Measurements from ENCODE around the gene EHD4. TPM values are rescaled to one million over a fixed set of nuclear protein-coding genes. Genes with fewer than 3 reads are reported as not detected.

Gene EHD4
- total RNA-seq, 2 experiments from 2014 or later, result 6.9 to 8.0 TPM

DNA sequence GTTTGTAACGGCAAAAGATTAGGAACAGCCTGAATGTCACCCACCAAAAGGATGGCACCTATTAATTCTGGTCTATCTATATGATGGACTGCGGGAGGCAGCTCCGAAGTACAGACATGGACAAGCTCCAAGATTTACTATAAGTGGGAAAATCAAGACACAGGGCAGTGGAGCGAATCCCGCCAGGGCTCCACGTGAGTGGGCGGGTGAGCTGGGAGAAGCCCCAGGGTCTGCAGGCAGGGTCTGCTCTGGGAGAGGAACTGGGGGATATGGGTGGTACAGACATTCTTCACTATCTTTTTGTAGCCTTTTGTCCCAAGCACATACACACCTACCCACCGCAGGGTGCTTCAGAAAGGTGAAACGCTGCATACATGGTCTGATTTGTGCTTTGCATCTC is 40.3 kb downstream of the EHD4 start:
- ATAC-seq (no peak), DNase-seq (no peak)
- no peaks in the 10 kb centered on the region for H3K27me3 Mint-ChIP-seq (ENCODE audit: low read depth)
- POLR2A ChIA-PET, result no interaction called here
- no peak overlapping the region for H3K27ac Mint-ChIP-seq
- no peaks in the 10 kb centered on the region for H3K9me3 Mint-ChIP-seq (ENCODE audit: insufficient read depth)
- no peak overlapping the region for H3K4me3 Mint-ChIP-seq
- peaks cover 1% of the 10 kb centered on the region for H3K36me3 Mint-ChIP-seq (ENCODE audit: low read depth)
- H3K4me1 Mint-ChIP-seq (ENCODE audit: low read depth), result peaks cover 44% of the 10 kb centered on the region
- CTCF ChIA-PET, result interaction anchor here (0.9 kb wide), 1 partner anchor 27 kb away, joined by 3 read pairs; no protein-coding TSS in a partner anchor

GRCh38 chr15:41930867-41931222 is 41.5 kb downstream of the EHD4 start:
- H3K27ac Mint-ChIP-seq, result no peak overlapping the region
- no peaks in the 10 kb centered on the region for H3K27me3 Mint-ChIP-seq (ENCODE audit: low read depth)
- peaks cover 44% of the 10 kb centered on the region for H3K4me1 Mint-ChIP-seq (ENCODE audit: low read depth)
- no peak for DNase-seq
- ChIA-PET POLR2A (no interaction called here), CTCF (no interaction called here)
- H3K36me3 Mint-ChIP-seq (ENCODE audit: low read depth), result no peaks in the 10 kb centered on the region
- no peak overlapping the region for H3K4me3 Mint-ChIP-seq
- no peaks in the 10 kb centered on the region for H3K9me3 Mint-ChIP-seq (ENCODE audit: insufficient read depth)
- ATAC-seq, result no peak

- H3K9me3 Mint-ChIP-seq (ENCODE audit: insufficient read depth), result no peaks in the 10 kb centered on the region
- ChIA-PET POLR2A (no interaction called here), CTCF (interaction anchor here (1.0 kb wide), 1 partner anchor 55 kb away, joined by 3 read pairs; no protein-coding TSS in a partner anchor)
- DNase-seq, result no peak
- no peak for ATAC-seq
- H3K27ac Mint-ChIP-seq, result no peak overlapping the region
- H3K4me1 Mint-ChIP-seq (ENCODE audit: low read depth), result peaks cover 44% of the 10 kb centered on the region
- no peak overlapping the region for H3K4me3 Mint-ChIP-seq
- H3K36me3 Mint-ChIP-seq (ENCODE audit: low read depth), result no peaks in the 10 kb centered on the region
- no peaks in the 10 kb centered on the region for H3K27me3 Mint-ChIP-seq (ENCODE audit: low read depth)
Measured at GRCh38 chr15:41930221-41930866, 42.0 kb downstream of the EHD4 start.

DNA sequence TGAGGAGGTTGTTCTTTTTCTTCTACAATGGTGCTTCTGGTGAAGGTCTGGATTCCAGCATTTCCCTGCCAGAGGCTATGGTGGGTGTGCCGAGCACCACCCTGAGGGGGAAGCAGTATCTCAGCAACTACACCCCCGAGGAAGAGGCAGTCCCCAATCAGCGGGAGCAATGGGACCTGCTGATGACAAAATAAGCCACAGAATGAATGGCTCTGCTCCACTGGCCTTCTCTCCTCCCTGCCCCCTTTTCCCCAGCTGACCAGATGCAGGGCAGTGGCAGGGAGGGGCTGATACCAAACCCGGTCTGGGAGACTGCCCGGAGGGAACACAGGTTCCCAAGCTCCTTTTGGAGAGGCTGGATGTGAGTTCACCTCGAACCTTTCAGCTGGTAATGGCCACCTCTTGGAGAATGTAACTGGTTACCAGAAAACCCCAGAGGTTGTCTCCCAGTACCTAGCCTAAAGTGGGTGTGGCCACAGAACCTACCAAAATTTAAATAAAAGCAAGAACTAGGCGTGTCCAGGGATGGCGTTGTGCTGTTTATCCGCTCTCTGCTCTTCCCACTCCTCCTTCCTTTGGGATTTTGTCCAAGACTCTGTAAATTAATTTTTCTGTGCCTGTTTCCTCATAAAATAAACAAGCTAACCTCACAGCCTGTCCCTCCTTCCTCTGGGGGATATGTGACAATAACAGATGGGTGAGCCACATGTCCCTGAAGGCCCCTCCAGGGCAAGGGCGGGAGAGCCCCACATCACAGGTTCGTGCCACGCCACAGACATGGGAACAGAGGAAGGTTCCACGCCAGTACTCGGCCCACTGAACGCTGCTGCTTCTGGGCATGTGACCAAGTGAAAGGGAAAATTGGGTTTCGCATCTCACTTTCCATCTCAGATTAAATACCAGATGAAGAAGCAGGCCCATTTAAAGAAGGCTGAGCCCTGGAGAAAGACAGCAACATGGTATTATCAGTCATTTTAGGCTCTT is 43.4 kb downstream of the EHD4 start:
- no peaks in the 10 kb centered on the region for H3K36me3 Mint-ChIP-seq (ENCODE audit: low read depth)
- H3K4me3 Mint-ChIP-seq, result no peak overlapping the region
- DNase-seq (no peak), ATAC-seq (no peak)
- ChIA-PET CTCF (interaction anchor here (1.0 to 1.4 kb wide), 3 partner anchors 8 to 57 kb away, joined by 3 to 4 read pairs (median 3); no protein-coding TSS in a partner anchor), POLR2A (no interaction called here)
- no peaks in the 10 kb centered on the region for H3K27me3 Mint-ChIP-seq (ENCODE audit: low read depth)
- peaks cover 35% of the 10 kb centered on the region for H3K4me1 Mint-ChIP-seq (ENCODE audit: low read depth)
- no peaks in the 10 kb centered on the region for H3K9me3 Mint-ChIP-seq (ENCODE audit: insufficient read depth)
- no peak overlapping the region for H3K27ac Mint-ChIP-seq

DNA sequence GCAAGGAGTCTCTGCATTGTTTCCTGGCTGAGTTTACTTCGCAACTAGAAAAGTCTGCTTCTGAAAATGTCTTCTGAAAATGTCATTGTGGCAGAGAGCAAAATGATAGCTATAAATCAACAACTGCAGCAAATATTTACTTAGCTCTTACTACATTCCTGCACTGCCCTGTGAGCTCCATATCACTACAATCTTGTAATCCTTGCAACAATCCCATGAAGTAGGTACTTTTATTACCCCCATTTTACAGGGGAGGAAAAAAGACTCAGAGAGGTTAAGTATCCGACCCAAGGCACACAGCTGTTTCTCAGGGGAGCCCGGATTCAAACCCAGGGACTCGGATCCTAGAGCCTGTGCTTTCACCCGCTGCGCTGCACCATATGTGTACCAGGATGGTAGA is 44.3 kb downstream of the EHD4 start:
- H3K9me3 Mint-ChIP-seq (ENCODE audit: insufficient read depth), result no peaks in the 10 kb centered on the region
- H3K4me3 Mint-ChIP-seq, result no peak overlapping the region
- H3K27ac Mint-ChIP-seq, result no peak overlapping the region
- ChIA-PET CTCF (interaction anchor here (1.0 to 1.4 kb wide), 2 partner anchors 9 to 23 kb away, joined by 3 to 4 read pairs; no protein-coding TSS in a partner anchor), POLR2A (no interaction called here)
- no peaks in the 10 kb centered on the region for H3K36me3 Mint-ChIP-seq (ENCODE audit: low read depth)
- H3K4me1 Mint-ChIP-seq (ENCODE audit: low read depth), result peaks cover 28% of the 10 kb centered on the region
- DNase-seq, result no peak
- no peaks in the 10 kb centered on the region for H3K27me3 Mint-ChIP-seq (ENCODE audit: low read depth)
- no peak for ATAC-seq

DNA sequence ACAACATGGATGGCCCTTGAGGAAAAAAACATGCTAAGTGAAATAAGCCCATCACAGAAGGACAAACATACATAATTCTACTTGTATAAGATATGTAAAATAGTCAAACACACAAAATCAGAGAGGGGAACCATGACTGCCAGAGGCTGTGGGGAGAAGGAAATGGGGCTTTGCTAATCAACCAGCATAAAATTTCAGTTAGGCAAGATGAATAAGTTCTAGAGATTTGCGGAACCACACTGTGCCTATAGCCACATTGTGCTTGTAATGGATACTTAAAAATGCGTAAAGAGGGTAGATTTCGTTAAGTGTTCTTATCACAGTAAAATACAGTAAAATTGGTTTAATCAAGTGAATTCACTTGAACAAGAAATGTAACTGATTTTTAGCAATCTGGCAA is 44.8 kb downstream of the EHD4 start:
- no peaks in the 10 kb centered on the region for H3K36me3 Mint-ChIP-seq (ENCODE audit: low read depth)
- no peak for DNase-seq
- peaks cover 27% of the 10 kb centered on the region for H3K4me1 Mint-ChIP-seq (ENCODE audit: low read depth)
- ChIA-PET POLR2A (no interaction called here), CTCF (interaction anchor here (1.0 to 1.4 kb wide), 2 partner anchors 10 to 23 kb away, joined by 3 to 4 read pairs; no protein-coding TSS in a partner anchor)
- no peaks in the 10 kb centered on the region for H3K9me3 Mint-ChIP-seq (ENCODE audit: insufficient read depth)
- no peak overlapping the region for H3K4me3 Mint-ChIP-seq
- no peak overlapping the region for H3K27ac Mint-ChIP-seq
- no peak for ATAC-seq
- no peaks in the 10 kb centered on the region for H3K27me3 Mint-ChIP-seq (ENCODE audit: low read depth)

- no peaks in the 10 kb centered on the region for H3K9me3 Mint-ChIP-seq (ENCODE audit: insufficient read depth)
Measured at GRCh38 chr15:41926185-41927056, 45.9 kb downstream of the EHD4 start.

GRCh38 chr15:41925086-41925608 is 47.2 kb downstream of the EHD4 start:
- peaks cover 24% of the 10 kb centered on the region for H3K4me1 Mint-ChIP-seq (ENCODE audit: low read depth)
- H3K36me3 Mint-ChIP-seq (ENCODE audit: low read depth), result peaks cover 2% of the 10 kb centered on the region
- H3K27ac Mint-ChIP-seq, result no peak overlapping the region
- H3K9me3 Mint-ChIP-seq (ENCODE audit: insufficient read depth), result no peaks in the 10 kb centered on the region
- ChIA-PET CTCF (interaction anchor here (0.7 to 1.7 kb wide), 4 partner anchors 10 to 229 kb away, joined by 3 to 6 read pairs (median 3); no protein-coding TSS in a partner anchor), POLR2A (no interaction called here)
- ATAC-seq, result no peak
- no peaks in the 10 kb centered on the region for H3K27me3 Mint-ChIP-seq (ENCODE audit: low read depth)
- H3K4me3 Mint-ChIP-seq, result no peak overlapping the region
- DNase-seq, result no peak

More at GRCh38 chr15:41926185-41927056, 45.9 kb downstream of the EHD4 start:
- Mint-ChIP-seq H3K4me1 (ENCODE audit: low read depth) (peaks cover 27% of the 10 kb centered on the region), H3K36me3 (ENCODE audit: low read depth) (peaks cover 2% of the 10 kb centered on the region), H3K27ac (peak overlapping the region; percentile 33), H3K4me3 (no peak overlapping the region), H3K27me3 (ENCODE audit: low read depth) (no peaks in the 10 kb centered on the region)
- POLR2A ChIA-PET, result interaction anchor here (0.7 kb wide), 1 partner anchor 878 kb away, joined by 3 read pairs; no protein-coding TSS in a partner anchor
- DNase-seq (peak; percentile 27), ATAC-seq (peak; percentile 76)
- CTCF ChIA-PET, result no interaction called here

GRCh38 chr15:41923401-41923997 is 48.9 kb downstream of the EHD4 start:
- Mint-ChIP-seq H3K36me3 (ENCODE audit: low read depth) (peaks cover 2% of the 10 kb centered on the region), H3K27ac (no peak overlapping the region), H3K27me3 (ENCODE audit: low read depth) (no peaks in the 10 kb centered on the region), H3K4me3 (no peak overlapping the region), H3K9me3 (ENCODE audit: insufficient read depth) (no peaks in the 10 kb centered on the region), H3K4me1 (ENCODE audit: low read depth) (peaks cover 22% of the 10 kb centered on the region)
- DNase-seq (no peak), ATAC-seq (no peak)
- CTCF ChIA-PET, result interaction anchor here (0.7 to 2.4 kb wide), 2 partner anchors 19 to 49 kb away, joined by 3 to 9 read pairs; partner anchors contain the start of gene EHD4
- POLR2A ChIA-PET, result interaction anchor here (0.7 kb wide), 1 partner anchor 21 kb away, joined by 3 read pairs; no protein-coding TSS in a partner anchor

GRCh38 chr15:41922353-41922752 is 50.0 kb downstream of the EHD4 start:
- Mint-ChIP-seq H3K27ac (no peak overlapping the region), H3K4me1 (ENCODE audit: low read depth) (peaks cover 26% of the 10 kb centered on the region), H3K4me3 (no peak overlapping the region), H3K9me3 (ENCODE audit: insufficient read depth) (no peaks in the 10 kb centered on the region), H3K36me3 (ENCODE audit: low read depth) (peaks cover 4% of the 10 kb centered on the region), H3K27me3 (ENCODE audit: low read depth) (no peaks in the 10 kb centered on the region)
- ATAC-seq (no peak), DNase-seq (no peak)
- ChIA-PET CTCF (interaction anchor here (1.0 to 2.4 kb wide), 4 partner anchors 15 to 148 kb away, joined by 3 to 9 read pairs (median 4); partner anchors contain the start of gene MAPKBP1), POLR2A (no interaction called here)
